Measurements from ENCODE around the gene TTC9. TPM values are rescaled to one million over a fixed set of nuclear protein-coding genes. Genes with fewer than 3 reads are reported as not detected.

The TTC9 gene
- total and polyA plus RNA-seq, 2 donors, result 1.8 to 6.1 TPM

GRCh38 chr14:70602254-70602653, 39.5 kb upstream of the TTC9 start:
- H3K36me3 ChIP-seq (ENCODE audit: control insufficient read depth in 2 of 2, insufficient read depth in 2 of 2, low read length in 1 of 2), result no peaks in the 10 kb centered on the region
- no peak overlapping the region for H3K4me3 ChIP-seq (ENCODE audit: low read length in 2 of 2)
- no peaks in the 10 kb centered on the region for H3K9me3 ChIP-seq (ENCODE audit: control insufficient read depth in 2 of 2, insufficient read depth in 1 of 2, low read length in 1 of 2)
- no peak overlapping the region for H3K27ac ChIP-seq (ENCODE audit: low read depth in 1 of 2, low read length in 1 of 2)
- WGBS, result 98% methylated on average over 2 of the region's 2 CpGs
- peaks cover 5 to 8% of the 10 kb centered on the region in 2 donors for H3K4me1 ChIP-seq (ENCODE audit: control insufficient read depth in 2 of 2, insufficient read depth in 2 of 2, low read length in 2 of 2)
- peaks cover 0 to 2% of the 10 kb centered on the region in 2 donors for H3K27me3 ChIP-seq (ENCODE audit: control insufficient read depth in 2 of 2, insufficient read depth in 1 of 2, low read length in 1 of 2)
- no peak for DNase-seq (ENCODE audit: low read depth in 6 of 9, low spot score in 9 of 9)

- H3K9me3 ChIP-seq (ENCODE audit: control insufficient read depth in 2 of 2, insufficient read depth in 1 of 2, low read length in 1 of 2), result no peaks in the 10 kb centered on the region
- WGBS, result 89% methylated on average over 3 of the region's 3 CpGs
- H3K27me3 ChIP-seq (ENCODE audit: control insufficient read depth in 2 of 2, insufficient read depth in 1 of 2, low read length in 1 of 2), result no peaks in the 10 kb centered on the region
- no peaks in the 10 kb centered on the region for H3K36me3 ChIP-seq (ENCODE audit: control insufficient read depth in 2 of 2, insufficient read depth in 2 of 2, low read length in 1 of 2)
- no peaks in the 10 kb centered on the region for H3K4me1 ChIP-seq (ENCODE audit: control insufficient read depth in 2 of 2, insufficient read depth in 2 of 2, low read length in 2 of 2)
- no peak for DNase-seq (ENCODE audit: low read depth in 6 of 9, low spot score in 9 of 9)
- H3K27ac ChIP-seq (ENCODE audit: low read depth in 1 of 2, low read length in 1 of 2), result no peak overlapping the region
- no peak overlapping the region for H3K4me3 ChIP-seq (ENCODE audit: low read length in 2 of 2)
Observed at GRCh38 chr14:70611216-70611615, 30.5 kb upstream of the TTC9 start.

- H3K36me3 ChIP-seq (ENCODE audit: control insufficient read depth in 2 of 2, insufficient read depth in 2 of 2, low read length in 1 of 2), result no peaks in the 10 kb centered on the region
Observed at GRCh38 chr14:70616646-70617045, 25.1 kb upstream of the TTC9 start.

DNA sequence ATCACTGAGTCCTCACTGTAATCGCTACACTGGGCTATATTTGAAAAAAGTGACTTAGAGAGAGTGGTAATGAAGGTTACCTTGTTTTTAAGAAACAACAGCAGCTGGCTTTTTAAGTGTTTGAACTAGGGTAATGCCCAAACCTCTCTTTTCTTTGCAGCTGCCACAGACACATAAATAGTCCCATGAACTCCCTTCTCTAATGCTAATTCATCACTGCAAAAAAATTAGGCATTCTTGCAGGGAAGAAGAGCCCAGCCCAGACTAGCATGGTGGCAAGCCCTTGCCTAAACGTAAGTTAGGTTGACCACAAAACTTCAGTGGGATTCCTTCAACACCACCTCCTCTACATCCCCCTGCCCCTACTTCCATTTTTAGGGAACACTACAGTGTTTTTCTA, 23.4 kb upstream of the TTC9 start:
- no peaks in the 10 kb centered on the region for H3K36me3 ChIP-seq (ENCODE audit: control insufficient read depth in 2 of 2, insufficient read depth in 2 of 2, low read length in 1 of 2)
- no peak overlapping the region for H3K27ac ChIP-seq (ENCODE audit: low read depth in 1 of 2, low read length in 1 of 2)
- H3K27me3 ChIP-seq (ENCODE audit: control insufficient read depth in 2 of 2, insufficient read depth in 1 of 2, low read length in 1 of 2), result no peaks in the 10 kb centered on the region
- DNase-seq (ENCODE audit: low read depth in 6 of 9, low spot score in 9 of 9), result no peak
- H3K9me3 ChIP-seq (ENCODE audit: control insufficient read depth in 2 of 2, insufficient read depth in 1 of 2, low read length in 1 of 2), result no peaks in the 10 kb centered on the region
- H3K4me1 ChIP-seq (ENCODE audit: control insufficient read depth in 2 of 2, insufficient read depth in 2 of 2, low read length in 2 of 2), result no peaks in the 10 kb centered on the region
- H3K4me3 ChIP-seq (ENCODE audit: low read length in 2 of 2), result no peak overlapping the region
- 90% methylated on average over 2 of the region's 2 CpGs for WGBS

More at GRCh38 chr14:70616646-70617045, 25.1 kb upstream of the TTC9 start:
- no peaks in the 10 kb centered on the region for H3K27me3 ChIP-seq (ENCODE audit: control insufficient read depth in 2 of 2, insufficient read depth in 1 of 2, low read length in 1 of 2)
- no peak for DNase-seq (ENCODE audit: low read depth in 6 of 9, low spot score in 9 of 9)
- 98% methylated on average over 3 of the region's 3 CpGs for WGBS
- no peaks in the 10 kb centered on the region for H3K9me3 ChIP-seq (ENCODE audit: control insufficient read depth in 2 of 2, insufficient read depth in 1 of 2, low read length in 1 of 2)
- no peak overlapping the region for H3K4me3 ChIP-seq (ENCODE audit: low read length in 2 of 2)
- no peaks in the 10 kb centered on the region for H3K4me1 ChIP-seq (ENCODE audit: control insufficient read depth in 2 of 2, insufficient read depth in 2 of 2, low read length in 2 of 2)
- no peak overlapping the region for H3K27ac ChIP-seq (ENCODE audit: low read depth in 1 of 2, low read length in 1 of 2)

DNA sequence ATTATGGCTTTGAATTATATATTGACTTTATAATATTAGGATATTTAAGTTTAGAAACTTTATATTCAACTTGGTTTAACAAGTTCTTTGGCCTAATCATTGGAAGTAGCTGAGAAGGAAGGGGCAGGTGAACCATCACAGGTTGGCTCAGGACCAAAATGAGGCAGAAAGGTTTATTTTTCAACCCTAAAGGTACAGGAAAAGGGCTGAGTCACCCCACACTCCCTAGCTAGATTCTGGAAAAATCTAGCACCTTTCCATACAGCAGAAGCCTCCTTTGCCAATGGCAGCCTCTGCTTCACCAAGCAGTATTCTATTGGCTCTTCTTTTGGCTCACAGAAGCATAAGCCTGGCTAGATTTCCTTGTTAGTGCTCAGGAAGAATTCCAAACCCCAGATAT, 22.0 kb upstream of the TTC9 start:
- H3K27ac ChIP-seq (ENCODE audit: low read depth in 1 of 2, low read length in 1 of 2), result no peak overlapping the region
- H3K36me3 ChIP-seq (ENCODE audit: control insufficient read depth in 2 of 2, insufficient read depth in 2 of 2, low read length in 1 of 2), result no peaks in the 10 kb centered on the region
- no peaks in the 10 kb centered on the region for H3K4me1 ChIP-seq (ENCODE audit: control insufficient read depth in 2 of 2, insufficient read depth in 2 of 2, low read length in 2 of 2)
- no peaks in the 10 kb centered on the region for H3K9me3 ChIP-seq (ENCODE audit: control insufficient read depth in 2 of 2, insufficient read depth in 1 of 2, low read length in 1 of 2)
- H3K27me3 ChIP-seq (ENCODE audit: control insufficient read depth in 2 of 2, insufficient read depth in 1 of 2, low read length in 1 of 2), result no peaks in the 10 kb centered on the region
- DNase-seq (ENCODE audit: low read depth in 6 of 9, low spot score in 9 of 9), result no peak
- no peak overlapping the region for H3K4me3 ChIP-seq (ENCODE audit: low read length in 2 of 2)

GRCh38 chr14:70622111-70622712, 19.5 kb upstream of the TTC9 start:
- Histone ChIP-seq H3K9me3 (ENCODE audit: control insufficient read depth in 2 of 2, insufficient read depth in 1 of 2, low read length in 1 of 2) (peaks cover 0 to 3% of the 10 kb centered on the region in 2 donors), H3K27ac (ENCODE audit: low read depth in 1 of 2, low read length in 1 of 2) (no peak overlapping the region), H3K36me3 (ENCODE audit: control insufficient read depth in 2 of 2, insufficient read depth in 2 of 2, low read length in 1 of 2) (no peaks in the 10 kb centered on the region), H3K4me1 (ENCODE audit: control insufficient read depth in 2 of 2, insufficient read depth in 2 of 2, low read length in 2 of 2) (no peaks in the 10 kb centered on the region), H3K4me3 (ENCODE audit: low read length in 2 of 2) (no peak overlapping the region), H3K27me3 (ENCODE audit: control insufficient read depth in 2 of 2, insufficient read depth in 1 of 2, low read length in 1 of 2) (no peaks in the 10 kb centered on the region)
- 51% methylated on average over 3 of the region's 3 CpGs for WGBS
- peak in 4 of 9 donors; percentile 21 to 63 (median 45) for DNase-seq (ENCODE audit: low read depth in 6 of 9, low spot score in 9 of 9)

- H3K36me3 ChIP-seq (ENCODE audit: control insufficient read depth in 2 of 2, insufficient read depth in 2 of 2, low read length in 1 of 2), result no peaks in the 10 kb centered on the region
- 67% methylated on average over 1 of the region's 1 CpG for WGBS
- no peak overlapping the region for H3K4me3 ChIP-seq (ENCODE audit: low read length in 2 of 2)
- peaks cover 0 to 3% of the 10 kb centered on the region in 2 donors for H3K9me3 ChIP-seq (ENCODE audit: control insufficient read depth in 2 of 2, insufficient read depth in 1 of 2, low read length in 1 of 2)
- H3K27ac ChIP-seq (ENCODE audit: low read depth in 1 of 2, low read length in 1 of 2), result no peak overlapping the region
- no peaks in the 10 kb centered on the region for H3K27me3 ChIP-seq (ENCODE audit: control insufficient read depth in 2 of 2, insufficient read depth in 1 of 2, low read length in 1 of 2)
- DNase-seq (ENCODE audit: low read depth in 6 of 9, low spot score in 9 of 9), result no peak
- no peaks in the 10 kb centered on the region for H3K4me1 ChIP-seq (ENCODE audit: control insufficient read depth in 2 of 2, insufficient read depth in 2 of 2, low read length in 2 of 2)
Observed at GRCh38 chr14:70624972-70625371, 16.7 kb upstream of the TTC9 start.

DNA sequence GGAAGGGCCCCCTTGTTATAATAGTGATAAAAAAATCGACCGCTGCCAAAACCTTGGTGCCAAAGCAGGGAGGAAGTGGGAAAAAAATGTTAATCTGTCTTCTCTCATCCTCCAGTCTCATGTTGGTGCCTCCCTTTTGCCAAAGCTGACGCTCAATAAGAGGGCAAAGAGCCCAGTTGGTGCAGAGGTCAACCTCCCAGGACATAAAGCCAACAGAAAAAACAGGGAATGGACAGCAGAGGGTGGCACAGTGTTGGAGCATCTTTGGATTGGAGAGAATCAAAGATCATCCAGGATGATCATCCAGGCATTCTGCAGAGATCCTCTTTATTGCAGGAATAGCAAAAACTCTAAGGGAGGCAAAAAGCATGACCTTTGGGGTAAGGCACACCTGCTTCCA, 9.8 kb upstream of the TTC9 start:
- 98% methylated on average over 3 of the region's 3 CpGs for WGBS
- Histone ChIP-seq H3K27ac (ENCODE audit: low read depth in 1 of 2, low read length in 1 of 2) (no peak overlapping the region), H3K4me3 (ENCODE audit: low read length in 2 of 2) (no peak overlapping the region), H3K27me3 (ENCODE audit: control insufficient read depth in 2 of 2, insufficient read depth in 1 of 2, low read length in 1 of 2) (no peaks in the 10 kb centered on the region), H3K4me1 (ENCODE audit: control insufficient read depth in 2 of 2, insufficient read depth in 2 of 2, low read length in 2 of 2) (no peaks in the 10 kb centered on the region), H3K9me3 (ENCODE audit: control insufficient read depth in 2 of 2, insufficient read depth in 1 of 2, low read length in 1 of 2) (no peaks in the 10 kb centered on the region), H3K36me3 (ENCODE audit: control insufficient read depth in 2 of 2, insufficient read depth in 2 of 2, low read length in 1 of 2) (no peaks in the 10 kb centered on the region)
- no peak for DNase-seq (ENCODE audit: low read depth in 6 of 9, low spot score in 9 of 9)

DNA sequence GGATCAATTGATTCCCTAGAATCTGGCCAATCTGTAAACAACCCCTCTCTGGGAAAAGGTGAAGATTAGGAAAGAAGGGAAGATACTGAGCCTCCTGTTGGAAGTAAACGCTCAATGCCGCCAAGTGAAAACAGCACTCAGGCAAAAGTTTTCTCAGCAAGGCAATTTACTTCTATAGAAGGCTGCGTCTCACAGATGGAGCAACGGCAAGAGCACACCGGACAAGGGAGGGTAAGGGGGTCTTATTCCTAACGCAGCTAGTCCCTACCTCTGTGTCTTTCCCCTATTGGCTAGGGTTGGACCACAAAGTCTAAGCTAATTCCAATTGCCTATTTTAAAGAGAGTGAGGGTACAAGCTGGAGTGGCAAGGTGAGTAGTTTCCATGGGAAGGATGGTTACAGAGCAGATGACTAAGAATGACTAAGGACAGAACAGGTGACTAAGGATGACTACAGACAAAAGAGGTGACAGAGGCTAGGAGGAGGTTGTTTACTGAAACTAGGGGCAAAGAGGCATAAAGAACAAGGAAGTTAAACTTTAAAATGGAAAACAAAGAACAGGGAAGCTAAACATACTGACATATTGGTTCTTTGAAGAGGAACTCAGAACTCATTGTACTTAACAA, 5.6 kb upstream of the TTC9 start:
- no peaks in the 10 kb centered on the region for H3K36me3 ChIP-seq (ENCODE audit: control insufficient read depth in 2 of 2, insufficient read depth in 2 of 2, low read length in 1 of 2)
- H3K9me3 ChIP-seq (ENCODE audit: control insufficient read depth in 2 of 2, insufficient read depth in 1 of 2, low read length in 1 of 2), result peaks cover 0 to 1% of the 10 kb centered on the region in 2 donors
- H3K27me3 ChIP-seq (ENCODE audit: control insufficient read depth in 2 of 2, insufficient read depth in 1 of 2, low read length in 1 of 2), result peaks cover 0 to 15% of the 10 kb centered on the region in 2 donors
- H3K4me1 ChIP-seq (ENCODE audit: control insufficient read depth in 2 of 2, insufficient read depth in 2 of 2, low read length in 2 of 2), result peaks cover 5 to 9% of the 10 kb centered on the region in 2 donors
- WGBS, result over 99% methylated on average over 6 of the region's 6 CpGs
- DNase-seq (ENCODE audit: low read depth in 6 of 9, low spot score in 9 of 9), result no peak
- no peak overlapping the region for H3K27ac ChIP-seq (ENCODE audit: low read depth in 1 of 2, low read length in 1 of 2)
- no peak overlapping the region for H3K4me3 ChIP-seq (ENCODE audit: low read length in 2 of 2)
